WTC11 (cell line): Measurements from ENCODE around the gene PPDPF. TPM values are rescaled to one million over a fixed set of nuclear protein-coding genes. Genes with fewer than 3 reads are reported as not detected.

Experiments
- ATAC-seq: fragments of 200-7000 bp; cut with Tn5 transposase; 2 replicates; pipeline ENCODE4 v1.10.0; 2021; ENCODE audit warnings: mild to moderate bottlenecking, moderate library complexity
- CTCF ChIA-PET: fragments of 300-600 bp; sonication (Branson Sonifier 250); formaldehyde crosslinking; loops from one replicate; lab custom pipeline; 2021; ENCODE audit warnings: antibody characterized with exemption; lab: Charles Lee
- POLR2A ChIA-PET: fragments of 350-600 bp; sonication (Branson Sonifier 250); formaldehyde crosslinking; loops from one replicate; lab custom pipeline; 2021; ENCODE audit warnings: antibody characterized with exemption; lab: Charles Lee
- DNase-seq: peaks from one replicate; pipeline ENCODE4 v3.0.0; 2021; ENCODE audit warnings: low spot score
- H3K27ac Mint-ChIP-seq: 2 replicates; pipeline ENCODE4 v1.8.0; 2021; ENCODE audit warnings: mixed read lengths
- H3K27me3 Mint-ChIP-seq: 2 replicates; pipeline ENCODE4 v1.8.0; 2021; ENCODE audit warnings: low read depth, mild to moderate bottlenecking, moderate library complexity, mixed read lengths
- H3K36me3 Mint-ChIP-seq: 2 replicates; pipeline ENCODE4 v1.8.0; 2021; ENCODE audit warnings: mixed read lengths
- H3K4me1 Mint-ChIP-seq: 2 replicates; pipeline ENCODE4 v1.8.0; 2022; ENCODE audit warnings: mixed read lengths
- H3K4me3 Mint-ChIP-seq: 2 replicates; pipeline ENCODE4 v1.8.0; 2021; ENCODE audit warnings: mild to moderate bottlenecking, moderate library complexity, mixed read lengths
- H3K9me3 Mint-ChIP-seq: 2 replicates; pipeline ENCODE4 v1.8.0; 2021; ENCODE audit warnings: mixed read lengths
- ATF3 ChIP-seq: sonication (generic); formaldehyde crosslinking; conservative IDR thresholded peaks from 2 replicates; pipeline ENCODE4 v1.8.1; 2022; ENCODE audit warnings: mild to moderate bottlenecking, missing genetic modification reagents
- ETV6 ChIP-seq: sonication (generic); formaldehyde crosslinking; IDR thresholded peaks from 2 replicates; pipeline ENCODE4 v1.8.1; 2022; ENCODE audit warnings: mild to moderate bottlenecking, missing genetic modification reagents
- HMGXB4 ChIP-seq: sonication (generic); formaldehyde crosslinking; IDR thresholded peaks from 2 replicates; pipeline ENCODE4 v1.8.1; 2023; ENCODE audit warnings: mild to moderate bottlenecking, moderate library complexity, missing genetic modification reagents
- JAZF1 ChIP-seq: fragments of 250-450 bp; sonication (Bioruptor Pico); IDR thresholded peaks from 2 replicates; pipeline ENCODE4 v1.9.0; 2021; ENCODE audit warnings: moderate library complexity, mild to moderate bottlenecking, inconsistent platforms
- MAX ChIP-seq: sonication (generic); formaldehyde crosslinking; IDR thresholded peaks from 2 replicates; pipeline ENCODE4 v1.8.0; 2022; ENCODE audit warnings: mild to moderate bottlenecking, missing genetic modification reagents
- NFATC4 ChIP-seq: fragments of 250-450 bp; sonication (Bioruptor Pico); IDR thresholded peaks from 2 replicates; pipeline ENCODE4 v1.9.0; 2021; ENCODE audit warnings: mild to moderate bottlenecking
- SMAD3 ChIP-seq: sonication (generic); formaldehyde crosslinking; IDR thresholded peaks from 2 replicates; pipeline ENCODE4 v1.8.0; 2022; ENCODE audit warnings: missing genetic modification reagents, mild to moderate bottlenecking, borderline replicate concordance
- SOX15 ChIP-seq: fragments of 250-450 bp; sonication (Bioruptor Pico); IDR thresholded peaks from 2 replicates; pipeline ENCODE4 v1.9.0; 2021; ENCODE audit warnings: mild to moderate bottlenecking
- SP1 ChIP-seq: sonication (generic); formaldehyde crosslinking; conservative IDR thresholded peaks from 2 replicates; pipeline ENCODE4 v1.8.1; 2022; ENCODE audit warnings: missing genetic modification reagents
- TEAD1 ChIP-seq: sonication (generic); formaldehyde crosslinking; IDR thresholded peaks from 2 replicates; pipeline ENCODE4 v1.8.0; 2022; ENCODE audit warnings: mild to moderate bottlenecking, missing genetic modification reagents
- ZBTB21 ChIP-seq: sonication (generic); formaldehyde crosslinking; IDR thresholded peaks from 2 replicates; pipeline ENCODE4 v1.8.1; 2023; ENCODE audit warnings: mild to moderate bottlenecking, missing genetic modification reagents, borderline replicate concordance
- ZBTB43 ChIP-seq: sonication (generic); formaldehyde crosslinking; IDR thresholded peaks from 2 replicates; pipeline ENCODE4 v1.8.1; 2023; ENCODE audit warnings: mild to moderate bottlenecking, missing genetic modification reagents
- ZNF423 ChIP-seq: fragments of 250-450 bp; sonication (Bioruptor Pico); IDR thresholded peaks from 2 replicates; pipeline ENCODE4 v2.1.2; 2022; ENCODE audit warnings: mild to moderate bottlenecking, moderate library complexity
- total RNA-seq: library from RNA; stranded (reverse); gene quantifications from 3 replicates; pipeline ENCODE4 v1.2.3, GENCODE V29; 2021
- TF ChIP-seq, protein P1 (sequence below): fragments of 250-450 bp; sonication (Bioruptor Pico); IDR thresholded peaks from 2 replicates; pipeline ENCODE4 v2.1.2; 2022; ENCODE audit warnings: mild to moderate bottlenecking, moderate library complexity
- TF ChIP-seq, protein P2 (sequence below): fragments of 250-450 bp; sonication (Bioruptor Pico); IDR thresholded peaks from 2 replicates; pipeline ENCODE4 v1.9.0; 2021; ENCODE audit warnings: mild to moderate bottlenecking, borderline replicate concordance
- TF ChIP-seq, protein P3 (sequence below): sonication (generic); formaldehyde crosslinking; IDR thresholded peaks from 2 replicates; pipeline ENCODE4 v1.8.0; 2023; ENCODE audit warnings: mild to moderate bottlenecking, missing genetic modification reagents

The PPDPF gene
- total RNA-seq, 1 experiment from 2014 or later = 170 TPM

DNA sequence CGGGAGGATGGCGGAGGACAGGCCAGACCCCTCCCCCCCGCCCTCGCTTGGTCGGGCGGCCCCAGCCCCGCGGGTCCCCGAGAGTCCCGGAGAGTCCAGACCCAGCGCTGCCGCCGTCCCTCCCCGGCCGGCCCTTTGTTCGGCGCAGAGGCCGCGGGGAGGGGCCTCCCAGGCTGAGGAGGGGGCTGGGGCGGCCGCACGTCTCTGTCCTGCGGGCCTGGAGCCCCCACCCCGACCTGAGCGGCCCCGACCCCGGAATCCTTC lies 48.9 kb upstream of the PPDPF start:
- CTCF ChIA-PET = interaction anchor here (0.7 to 2.8 kb wide), 3 partner anchors 19 to 391 kb away, joined by 3 to 12 read pairs (median 5); no protein-coding TSS in a partner anchor

DNA sequence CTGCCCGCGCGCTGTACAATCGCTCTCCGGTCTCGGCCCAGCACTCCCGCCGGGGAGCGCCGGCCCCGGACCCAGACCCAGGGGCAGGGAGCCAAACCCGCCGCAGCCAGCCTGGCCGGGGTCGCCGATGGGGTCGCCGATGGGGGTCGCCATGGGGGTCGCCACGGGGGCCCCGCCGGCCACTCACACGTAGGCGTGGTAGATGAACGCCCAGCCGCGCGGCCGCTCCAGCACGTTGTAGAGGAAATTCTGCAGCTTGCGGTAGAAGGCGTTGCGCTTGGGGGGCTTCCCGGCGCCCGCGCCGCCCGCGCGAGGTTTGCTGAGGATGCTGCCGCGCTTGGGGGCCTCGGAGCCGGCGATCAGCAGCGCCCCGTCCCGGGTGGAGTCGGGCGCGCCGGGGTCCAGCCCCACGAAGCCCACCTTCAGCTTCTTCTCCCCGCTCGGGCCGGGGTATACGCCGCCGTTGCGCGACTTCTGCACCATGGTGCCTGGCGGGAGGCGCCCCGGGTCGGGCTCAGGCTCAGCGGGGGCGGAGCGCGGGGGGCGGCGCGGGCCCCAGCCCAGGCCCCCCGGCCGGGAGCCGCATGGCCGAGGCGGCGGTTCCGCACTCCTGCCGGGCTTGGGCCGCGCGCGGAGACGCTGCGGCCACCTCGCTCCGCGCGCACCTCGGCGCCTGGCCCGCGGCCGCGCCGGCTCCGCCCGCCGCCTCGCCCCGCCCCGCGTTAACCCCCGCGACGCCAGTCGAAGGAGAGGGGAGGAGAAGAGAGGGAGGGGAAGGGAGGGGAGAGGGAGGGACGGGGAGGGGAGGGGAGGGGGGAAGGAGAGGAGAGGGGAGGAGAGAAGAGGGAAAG lies 48.4 kb upstream of the PPDPF start, which contains the start of gene KCNQ2:
Gene KCNQ2 (minus strand): TSS at position 675 of the 851 bp plus-strand sequence. CDS start 192 bp downstream, at position 483.
- ChIA-PET CTCF (interaction anchor here (0.8 to 2.8 kb wide), 3 partner anchors 20 to 24 kb away, joined by 3 to 12 read pairs (median 8); no protein-coding TSS in a partner anchor), POLR2A (no interaction called here)
- H3K4me1 Mint-ChIP-seq = peaks cover 27% of the 10 kb centered on the region

More for the DNA sequence above, 48.9 kb upstream of the PPDPF start:
- ATAC-seq (peak; percentile 49), DNase-seq (no peak)
- H3K4me3 Mint-ChIP-seq = peak overlapping the region; percentile 41; the same call in 1 of the 2 replicates
- H3K27ac Mint-ChIP-seq = no peak overlapping the region
- no peaks in the 10 kb centered on the region for H3K36me3 Mint-ChIP-seq
- TF ChIP-seq NFATC4 (CRISPR knock-in tag) (no peak), SMAD3 (CRISPR knock-in tag) (0 out of 2 replicates have a peak, but pooled peaks have one; percentile 20), ZBTB21 (CRISPR knock-in tag) (no peak)
- TF ChIP-seq, protein P1, sequence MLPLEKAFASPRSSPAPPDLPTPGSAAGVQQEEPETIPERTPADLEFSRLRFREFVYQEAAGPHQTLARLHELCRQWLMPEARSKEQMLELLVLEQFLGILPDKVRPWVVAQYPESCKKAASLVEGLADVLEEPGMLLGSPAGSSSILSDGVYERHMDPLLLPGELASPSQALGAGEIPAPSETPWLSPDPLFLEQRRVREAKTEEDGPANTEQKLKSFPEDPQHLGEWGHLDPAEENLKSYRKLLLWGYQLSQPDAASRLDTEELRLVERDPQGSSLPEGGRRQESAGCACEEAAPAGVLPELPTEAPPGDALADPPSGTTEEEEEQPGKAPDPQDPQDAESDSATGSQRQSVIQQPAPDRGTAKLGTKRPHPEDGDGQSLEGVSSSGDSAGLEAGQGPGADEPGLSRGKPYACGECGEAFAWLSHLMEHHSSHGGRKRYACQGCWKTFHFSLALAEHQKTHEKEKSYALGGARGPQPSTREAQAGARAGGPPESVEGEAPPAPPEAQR (CRISPR knock-in tag) = no peak
- POLR2A ChIA-PET = no interaction called here
- no peaks in the 10 kb centered on the region for H3K9me3 Mint-ChIP-seq
- peaks cover 25% of the 10 kb centered on the region for H3K4me1 Mint-ChIP-seq
- H3K27me3 Mint-ChIP-seq = peaks cover 11% of the 10 kb centered on the region

More for the DNA sequence above, 48.4 kb upstream of the PPDPF start, which contains the start of gene KCNQ2:
- Mint-ChIP-seq H3K9me3 (no peaks in the 10 kb centered on the region), H3K36me3 (no peaks in the 10 kb centered on the region), H3K27ac (no peak within 1 kb of the TSS), H3K27me3 (peaks cover 11% of the 10 kb centered on the region), H3K4me3 (peak within 1 kb of the TSS; percentile 41)
- TF ChIP-seq SOX15 = no peak
- TF ChIP-seq, protein P2, sequence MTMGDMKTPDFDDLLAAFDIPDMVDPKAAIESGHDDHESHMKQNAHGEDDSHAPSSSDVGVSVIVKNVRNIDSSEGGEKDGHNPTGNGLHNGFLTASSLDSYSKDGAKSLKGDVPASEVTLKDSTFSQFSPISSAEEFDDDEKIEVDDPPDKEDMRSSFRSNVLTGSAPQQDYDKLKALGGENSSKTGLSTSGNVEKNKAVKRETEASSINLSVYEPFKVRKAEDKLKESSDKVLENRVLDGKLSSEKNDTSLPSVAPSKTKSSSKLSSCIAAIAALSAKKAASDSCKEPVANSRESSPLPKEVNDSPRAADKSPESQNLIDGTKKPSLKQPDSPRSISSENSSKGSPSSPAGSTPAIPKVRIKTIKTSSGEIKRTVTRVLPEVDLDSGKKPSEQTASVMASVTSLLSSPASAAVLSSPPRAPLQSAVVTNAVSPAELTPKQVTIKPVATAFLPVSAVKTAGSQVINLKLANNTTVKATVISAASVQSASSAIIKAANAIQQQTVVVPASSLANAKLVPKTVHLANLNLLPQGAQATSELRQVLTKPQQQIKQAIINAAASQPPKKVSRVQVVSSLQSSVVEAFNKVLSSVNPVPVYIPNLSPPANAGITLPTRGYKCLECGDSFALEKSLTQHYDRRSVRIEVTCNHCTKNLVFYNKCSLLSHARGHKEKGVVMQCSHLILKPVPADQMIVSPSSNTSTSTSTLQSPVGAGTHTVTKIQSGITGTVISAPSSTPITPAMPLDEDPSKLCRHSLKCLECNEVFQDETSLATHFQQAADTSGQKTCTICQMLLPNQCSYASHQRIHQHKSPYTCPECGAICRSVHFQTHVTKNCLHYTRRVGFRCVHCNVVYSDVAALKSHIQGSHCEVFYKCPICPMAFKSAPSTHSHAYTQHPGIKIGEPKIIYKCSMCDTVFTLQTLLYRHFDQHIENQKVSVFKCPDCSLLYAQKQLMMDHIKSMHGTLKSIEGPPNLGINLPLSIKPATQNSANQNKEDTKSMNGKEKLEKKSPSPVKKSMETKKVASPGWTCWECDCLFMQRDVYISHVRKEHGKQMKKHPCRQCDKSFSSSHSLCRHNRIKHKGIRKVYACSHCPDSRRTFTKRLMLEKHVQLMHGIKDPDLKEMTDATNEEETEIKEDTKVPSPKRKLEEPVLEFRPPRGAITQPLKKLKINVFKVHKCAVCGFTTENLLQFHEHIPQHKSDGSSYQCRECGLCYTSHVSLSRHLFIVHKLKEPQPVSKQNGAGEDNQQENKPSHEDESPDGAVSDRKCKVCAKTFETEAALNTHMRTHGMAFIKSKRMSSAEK (CRISPR knock-in tag) = no peak
- TF ChIP-seq MAX (CRISPR knock-in tag) = 0 out of 2 replicates have a peak, but pooled peaks have one; percentile 15
- TF ChIP-seq ZBTB43 (CRISPR knock-in tag) = 0 out of 2 replicates have a peak, but pooled peaks have one; percentile 24
- TF ChIP-seq SP1 (CRISPR knock-in tag) = 0 out of 2 replicates have a peak, but pooled peaks have one; percentile 24
- TF ChIP-seq SMAD3 (CRISPR knock-in tag) = no peak
- no peak for TF ChIP-seq TEAD1
- TF ChIP-seq ETV6 (CRISPR knock-in tag) = peak; percentile 34; the same call in 1 of the 2 replicates
- no peak for TF ChIP-seq ATF3 (CRISPR knock-in tag)
- 0 out of 2 replicates have a peak, but pooled peaks have one; percentile 35 for TF ChIP-seq HMGXB4
- TF ChIP-seq ZNF423 = peak; percentile 58
- TF ChIP-seq, protein P3, sequence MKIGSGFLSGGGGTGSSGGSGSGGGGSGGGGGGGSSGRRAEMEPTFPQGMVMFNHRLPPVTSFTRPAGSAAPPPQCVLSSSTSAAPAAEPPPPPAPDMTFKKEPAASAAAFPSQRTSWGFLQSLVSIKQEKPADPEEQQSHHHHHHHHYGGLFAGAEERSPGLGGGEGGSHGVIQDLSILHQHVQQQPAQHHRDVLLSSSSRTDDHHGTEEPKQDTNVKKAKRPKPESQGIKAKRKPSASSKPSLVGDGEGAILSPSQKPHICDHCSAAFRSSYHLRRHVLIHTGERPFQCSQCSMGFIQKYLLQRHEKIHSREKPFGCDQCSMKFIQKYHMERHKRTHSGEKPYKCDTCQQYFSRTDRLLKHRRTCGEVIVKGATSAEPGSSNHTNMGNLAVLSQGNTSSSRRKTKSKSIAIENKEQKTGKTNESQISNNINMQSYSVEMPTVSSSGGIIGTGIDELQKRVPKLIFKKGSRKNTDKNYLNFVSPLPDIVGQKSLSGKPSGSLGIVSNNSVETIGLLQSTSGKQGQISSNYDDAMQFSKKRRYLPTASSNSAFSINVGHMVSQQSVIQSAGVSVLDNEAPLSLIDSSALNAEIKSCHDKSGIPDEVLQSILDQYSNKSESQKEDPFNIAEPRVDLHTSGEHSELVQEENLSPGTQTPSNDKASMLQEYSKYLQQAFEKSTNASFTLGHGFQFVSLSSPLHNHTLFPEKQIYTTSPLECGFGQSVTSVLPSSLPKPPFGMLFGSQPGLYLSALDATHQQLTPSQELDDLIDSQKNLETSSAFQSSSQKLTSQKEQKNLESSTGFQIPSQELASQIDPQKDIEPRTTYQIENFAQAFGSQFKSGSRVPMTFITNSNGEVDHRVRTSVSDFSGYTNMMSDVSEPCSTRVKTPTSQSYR (CRISPR knock-in tag) = no peak
- no peak for TF ChIP-seq JAZF1
- DNase-seq (peak; percentile 64), ATAC-seq (peak; percentile 33)
